NCI-H345 treated with DMSO at 0.1 percent for 48 hours (cell line): Measurements from ENCODE around the gene NUP153.
A peak's percentile ranks its signal among the peaks of the same experiment; 100 is the strongest.
"Not testable (repeated sequence)": the region's sequence is repeated elsewhere in the genome, so short reads cannot be mapped to it uniquely, and the experiment has no call there.

ENCODE experiments used
- DNase-seq: peaks from one replicate; lab custom pipeline; 2025; ENCODE audit not compliant: unreplicated experiment; lab: John Stamatoyannopoulos, UW

NUP153 gene

GRCh38 chr6:17612048-17612447 lies 94.7 kb downstream of the NUP153 start:
- no peak for DNase-seq

GRCh38 chr6:17610835-17611234 lies 95.9 kb downstream of the NUP153 start:
- no peak for DNase-seq

- DNase-seq = no peak
Observed at GRCh38 chr6:17606606-17607005, 100.1 kb downstream of the NUP153 start.

GRCh38 chr6:17602888-17603287 lies 103.8 kb downstream of the NUP153 start:
- DNase-seq = no peak

- DNase-seq = no peak
Observed at GRCh38 chr6:17601386-17601703, 105.4 kb downstream of the NUP153 start.

GRCh38 chr6:17600527-17601385 lies 106.0 kb downstream of the NUP153 start:
- no peak for DNase-seq

- DNase-seq = peak; percentile 72
Observed at GRCh38 chr6:17599877-17600526, 106.7 kb downstream of the NUP153 start, which contains the start of gene FAM8A1. Gene FAM8A1, plus strand, starts transcription at chr6:17600302. Its CDS starts 108 bp downstream, at chr6:17600410.

- no peak for DNase-seq
Observed at GRCh38 chr6:17596085-17596484, 110.6 kb downstream of the NUP153 start.

GRCh38 chr6:17593246-17593645 lies 113.5 kb downstream of the NUP153 start:
- DNase-seq = no peak

- DNase-seq = no peak
Observed at GRCh38 chr6:17591287-17591686, 115.4 kb downstream of the NUP153 start.

- no peak for DNase-seq
Observed at GRCh38 chr6:17589406-17590096, 117.2 kb downstream of the NUP153 start.

GRCh38 chr6:17588011-17588410 lies 118.7 kb downstream of the NUP153 start:
- no peak for DNase-seq

- DNase-seq = not testable (repeated sequence)
Observed at GRCh38 chr6:17586623-17587022, 120.1 kb downstream of the NUP153 start.

- DNase-seq = no peak
Observed at GRCh38 chr6:17585766-17586490, 120.8 kb downstream of the NUP153 start.

- peak; percentile 75 for DNase-seq
Observed at GRCh38 chr6:17584241-17584803, 122.4 kb downstream of the NUP153 start.

- DNase-seq = no peak
Observed at GRCh38 chr6:17583811-17584210, 122.9 kb downstream of the NUP153 start.

GRCh38 chr6:17581282-17581681 lies 125.4 kb downstream of the NUP153 start:
- DNase-seq = not testable (repeated sequence)

- no peak for DNase-seq
Observed at GRCh38 chr6:17580518-17581048, 126.1 kb downstream of the NUP153 start.

- no peak for DNase-seq
Observed at GRCh38 chr6:17577059-17577458, 129.7 kb downstream of the NUP153 start.

GRCh38 chr6:17574866-17575560 lies 131.7 kb downstream of the NUP153 start:
- DNase-seq = no peak
